ENCODE data around the gene CFAP100. TPM values are rescaled to one million over a fixed set of nuclear protein-coding genes. Genes with fewer than 3 reads are reported as not detected.

The CFAP100 gene
- total RNA-seq, 4 donors from 2014 or later, result not detected

DNA sequence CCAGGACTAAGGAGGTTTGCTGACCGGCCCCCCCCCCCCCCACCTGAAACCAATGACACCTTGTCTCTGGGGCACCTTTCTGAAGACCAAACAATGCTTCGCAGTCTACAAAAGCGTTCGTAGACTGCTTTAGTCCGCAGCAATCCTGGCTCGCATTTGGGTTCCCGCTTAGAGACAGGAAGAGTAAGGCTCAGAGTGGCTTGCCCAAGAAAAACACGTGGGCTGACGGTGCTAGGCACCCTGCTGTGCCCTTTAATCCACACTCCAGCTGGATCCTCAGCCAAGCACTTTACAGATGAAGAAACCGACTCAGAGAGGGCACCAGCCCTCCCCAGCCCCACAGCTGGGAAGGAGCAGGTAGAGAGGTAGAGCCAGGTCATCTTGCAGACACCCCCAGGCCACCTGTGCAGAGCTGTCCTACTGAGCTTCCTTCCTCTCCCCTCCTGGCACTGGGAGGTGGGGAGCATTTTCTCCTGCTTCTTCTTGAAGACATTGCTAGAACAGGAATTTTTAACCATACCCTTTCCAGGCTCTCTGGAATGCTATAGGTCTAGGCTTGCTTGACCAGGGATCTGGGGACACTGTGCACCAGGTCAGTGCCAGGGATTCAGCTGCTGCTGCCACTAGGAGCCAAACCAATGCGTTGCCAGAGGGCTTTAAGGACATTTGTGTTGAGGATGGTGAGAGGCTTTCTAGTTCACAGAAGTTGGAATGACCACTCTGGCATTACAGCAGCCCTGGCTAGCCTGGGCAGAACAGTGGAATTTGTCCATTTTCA, 36.5 kb upstream of the CFAP100 start:
- Histone ChIP-seq H3K4me3 (peak overlapping the region; percentile 57 to 83 (median 67)), H3K27ac (no peak overlapping the region), H3K27me3 (peaks cover 0 to 4% of the 10 kb centered on the region in 2 donors)

DNA sequence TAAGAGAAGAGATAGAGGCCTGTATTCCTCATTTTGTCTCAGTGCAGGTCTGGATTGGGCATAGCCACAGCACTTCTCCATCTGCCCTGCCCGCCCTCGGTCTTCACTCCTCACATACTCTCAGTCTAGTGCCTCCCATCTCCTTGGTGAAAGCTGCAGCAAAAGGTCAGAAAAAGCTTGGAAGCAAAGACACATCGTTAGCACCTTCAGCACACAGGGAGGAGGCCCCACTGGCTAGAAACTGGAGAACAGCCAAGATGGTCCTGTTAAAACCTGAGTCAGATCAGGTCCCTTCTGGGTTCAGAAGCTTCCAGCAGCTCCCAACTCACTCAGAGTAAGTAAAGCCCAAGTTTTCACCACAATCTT, 35.9 kb upstream of the CFAP100 start:
- Histone ChIP-seq H3K27me3 (peaks cover 0 to 4% of the 10 kb centered on the region in 2 donors), H3K4me3 (no peak overlapping the region), H3K36me3 (no peaks in the 10 kb centered on the region), H3K27ac (no peak overlapping the region), H3K4me1 (peaks cover 0 to 20% (median 4%) of the 10 kb centered on the region in 4 donors), H3K9me3 (no peaks in the 10 kb centered on the region)
- TF ChIP-seq, protein P1, sequence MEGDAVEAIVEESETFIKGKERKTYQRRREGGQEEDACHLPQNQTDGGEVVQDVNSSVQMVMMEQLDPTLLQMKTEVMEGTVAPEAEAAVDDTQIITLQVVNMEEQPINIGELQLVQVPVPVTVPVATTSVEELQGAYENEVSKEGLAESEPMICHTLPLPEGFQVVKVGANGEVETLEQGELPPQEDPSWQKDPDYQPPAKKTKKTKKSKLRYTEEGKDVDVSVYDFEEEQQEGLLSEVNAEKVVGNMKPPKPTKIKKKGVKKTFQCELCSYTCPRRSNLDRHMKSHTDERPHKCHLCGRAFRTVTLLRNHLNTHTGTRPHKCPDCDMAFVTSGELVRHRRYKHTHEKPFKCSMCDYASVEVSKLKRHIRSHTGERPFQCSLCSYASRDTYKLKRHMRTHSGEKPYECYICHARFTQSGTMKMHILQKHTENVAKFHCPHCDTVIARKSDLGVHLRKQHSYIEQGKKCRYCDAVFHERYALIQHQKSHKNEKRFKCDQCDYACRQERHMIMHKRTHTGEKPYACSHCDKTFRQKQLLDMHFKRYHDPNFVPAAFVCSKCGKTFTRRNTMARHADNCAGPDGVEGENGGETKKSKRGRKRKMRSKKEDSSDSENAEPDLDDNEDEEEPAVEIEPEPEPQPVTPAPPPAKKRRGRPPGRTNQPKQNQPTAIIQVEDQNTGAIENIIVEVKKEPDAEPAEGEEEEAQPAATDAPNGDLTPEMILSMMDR (IDR thresholded peaks at IDR 0.05), result no peak
- no peak for TF ChIP-seq POLR2A (IDR thresholded peaks at IDR 0.05)
- DNase-seq, result peak in 1 of 3 donors; percentile 9

More for the DNA sequence above, 36.5 kb upstream of the CFAP100 start:
- TF ChIP-seq, protein P1 (IDR thresholded peaks at IDR 0.05), result no peak
- TF ChIP-seq POLR2A (IDR thresholded peaks at IDR 0.05), result no peak
- peaks cover 0 to 20% (median 4%) of the 10 kb centered on the region in 4 donors for H3K4me1 ChIP-seq
- DNase-seq, result peak in 1 of 3 donors; percentile 30
- no peaks in the 10 kb centered on the region for H3K36me3 ChIP-seq
- H3K9me3 ChIP-seq, result no peaks in the 10 kb centered on the region

DNA sequence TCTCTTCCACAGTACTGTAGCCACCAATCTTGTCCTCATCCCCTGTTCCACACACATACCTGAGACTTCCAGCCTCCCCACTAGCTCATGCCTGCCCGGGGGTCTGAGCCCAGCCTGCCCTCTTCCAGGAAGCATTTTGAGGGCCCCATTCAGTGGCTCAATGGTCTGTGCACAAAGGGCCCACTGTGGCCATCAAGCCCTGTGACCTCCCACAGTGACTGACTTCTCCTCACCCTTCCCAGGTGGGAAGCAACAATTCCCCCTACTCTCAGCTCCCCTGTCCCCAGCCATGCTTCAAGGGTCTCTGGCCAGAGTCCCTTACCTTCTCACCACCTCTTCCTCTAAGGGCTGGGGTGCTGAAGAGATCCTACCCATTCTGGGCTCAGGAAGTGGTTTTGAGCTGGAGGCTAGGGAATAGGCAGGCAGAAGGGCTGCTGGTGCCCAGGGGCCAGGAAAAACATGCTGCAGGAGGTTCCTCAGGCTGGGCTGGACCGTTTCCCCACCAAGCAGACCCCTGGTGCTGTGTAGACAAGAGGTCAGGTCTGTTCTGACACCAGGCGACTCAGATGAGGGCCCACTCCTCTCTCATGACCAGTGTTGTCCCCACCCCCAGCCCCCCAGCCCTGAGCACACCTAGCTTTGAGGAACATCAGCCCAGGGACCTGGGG, 34.5 kb upstream of the CFAP100 start:
- peak in 1 of 3 donors; percentile 21 for DNase-seq
- H3K27me3 ChIP-seq, result peaks cover 0 to 4% of the 10 kb centered on the region in 2 donors
- H3K4me3 ChIP-seq, result no peak overlapping the region
- no peaks in the 10 kb centered on the region for H3K9me3 ChIP-seq
- no peaks in the 10 kb centered on the region for H3K36me3 ChIP-seq
- H3K4me1 ChIP-seq, result peaks cover 0 to 19% (median 4%) of the 10 kb centered on the region in 4 donors
- TF ChIP-seq POLR2A (IDR thresholded peaks at IDR 0.05), result no peak
- TF ChIP-seq, protein P1 (IDR thresholded peaks at IDR 0.05), result no peak
- H3K27ac ChIP-seq, result no peak overlapping the region

DNA sequence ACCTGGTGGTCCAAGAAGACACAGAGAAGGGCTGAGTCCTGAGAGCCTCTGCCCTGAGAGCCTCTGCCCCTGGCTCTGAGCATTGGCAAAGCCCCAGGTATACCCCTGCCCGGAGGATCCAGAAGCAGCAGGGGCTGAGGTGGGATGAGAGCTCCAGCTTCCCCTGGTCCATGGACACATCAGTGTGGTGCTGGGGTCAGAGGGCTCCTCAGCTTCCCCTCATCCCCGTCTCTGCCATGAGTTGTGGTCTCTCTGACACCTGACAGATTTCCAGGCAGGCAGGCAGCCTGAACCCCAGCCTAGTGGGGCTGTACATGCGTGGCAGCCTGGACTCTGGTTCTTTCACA, 34.0 kb upstream of the CFAP100 start:
- Histone ChIP-seq H3K27me3 (peaks cover 0 to 4% of the 10 kb centered on the region in 2 donors), H3K36me3 (no peaks in the 10 kb centered on the region), H3K4me3 (no peak overlapping the region), H3K4me1 (peaks cover 0 to 14% (median 4%) of the 10 kb centered on the region in 4 donors), H3K9me3 (no peaks in the 10 kb centered on the region), H3K27ac (no peak overlapping the region)
- DNase-seq, result peak in 1 of 3 donors; percentile 35
- TF ChIP-seq, protein P1 (IDR thresholded peaks at IDR 0.05), result no peak
- TF ChIP-seq POLR2A (IDR thresholded peaks at IDR 0.05), result no peak

DNA sequence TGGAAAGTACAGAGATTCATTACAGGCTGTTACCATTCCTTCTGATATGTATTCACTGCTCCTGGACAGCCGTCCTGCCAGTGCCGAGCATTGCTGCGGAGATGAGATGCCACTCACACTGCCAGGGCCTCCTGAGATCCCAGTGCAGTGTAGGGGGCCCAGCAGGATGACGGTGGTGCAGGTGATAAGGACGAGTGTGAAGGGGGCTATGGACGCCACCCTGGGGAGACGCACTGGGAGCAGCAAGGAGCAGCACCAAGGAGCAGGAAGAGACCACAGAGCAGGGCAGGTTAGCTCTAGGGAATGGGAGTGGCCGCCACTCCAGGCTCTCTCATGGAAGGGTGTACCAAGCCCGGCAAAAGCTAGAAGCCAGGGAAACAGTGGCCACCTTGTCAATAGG, 33.5 kb upstream of the CFAP100 start:
- no peak overlapping the region for H3K4me3 ChIP-seq
- no peak for TF ChIP-seq POLR2A (IDR thresholded peaks at IDR 0.05)
- TF ChIP-seq, protein P1 (IDR thresholded peaks at IDR 0.05), result no peak
- H3K36me3 ChIP-seq, result no peaks in the 10 kb centered on the region
- peaks cover 0 to 4% of the 10 kb centered on the region in 2 donors for H3K27me3 ChIP-seq
- H3K4me1 ChIP-seq, result peaks cover 0 to 13% (median 4%) of the 10 kb centered on the region in 4 donors
- DNase-seq, result peak in 1 of 3 donors; percentile 41
- H3K27ac ChIP-seq, result no peak overlapping the region
- H3K9me3 ChIP-seq, result no peaks in the 10 kb centered on the region
